T-helper 1 cell (primary cell): ENCODE measurements around the gene CCDC30.
"Not testable (repeated sequence)": the region's sequence is repeated elsewhere in the genome, so short reads cannot be mapped to it uniquely, and the experiment has no call there.

Experiments used
- DNase-seq, 5 donors: peaks; one replicate each; pipeline ENCODE4 v3.0.0-alpha.2; 2012 to 2020

The CCDC30 gene

DNA sequence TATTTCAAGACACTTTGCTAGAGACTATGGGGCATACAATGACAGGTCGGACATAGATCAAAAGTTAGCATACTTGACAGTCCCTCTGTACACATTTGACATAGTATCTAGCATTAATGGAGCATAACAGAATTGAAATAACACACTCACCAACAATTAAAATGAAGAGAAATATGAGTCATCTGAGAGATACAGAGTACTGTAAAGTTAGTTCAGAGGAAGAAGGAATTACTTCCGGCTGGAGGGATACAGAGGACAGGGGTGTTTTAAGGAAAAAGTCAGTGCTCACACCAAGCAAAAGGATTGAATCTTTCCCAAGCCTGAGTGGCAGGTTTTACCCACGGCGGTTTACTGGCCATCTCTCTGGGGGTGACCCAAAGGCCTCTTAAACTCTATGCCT is 9.7 kb upstream of the CCDC30 start:
- DNase-seq, result no peak

GRCh38 chr1:42454403-42454802 is 8.7 kb upstream of the CCDC30 start:
- no peak for DNase-seq

- peak; percentile 81 to 93 (median 88) for DNase-seq
These were observed 6.9 kb upstream of the CCDC30 start, which contains the start of the genes PPCS and ZMYND12 for GRCh38 chr1:42456010-42456753. TSS of gene PPCS (plus strand) at chr1:42456543. CDS start at chr1:42456566, 23 bp downstream. TSS of gene ZMYND12 (minus strand) at chr1:42456022. CDS start at chr1:42455997, 25 bp downstream.

DNA sequence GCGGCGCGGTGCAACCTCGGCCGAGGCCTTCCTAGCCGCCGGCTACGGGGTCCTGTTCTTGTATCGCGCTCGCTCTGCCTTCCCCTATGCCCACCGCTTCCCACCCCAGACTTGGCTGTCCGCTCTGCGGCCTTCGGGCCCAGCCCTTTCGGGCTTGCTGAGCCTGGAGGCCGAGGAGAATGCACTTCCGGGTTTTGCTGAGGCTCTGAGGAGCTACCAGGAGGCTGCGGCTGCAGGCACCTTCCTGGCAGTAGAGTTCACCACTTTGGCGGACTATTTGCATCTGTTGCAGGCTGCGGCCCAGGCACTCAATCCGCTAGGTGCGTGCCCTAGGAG is 6.4 kb upstream of the CCDC30 start:
- DNase-seq, result peak; percentile 25 to 81 (median 53)

GRCh38 chr1:42461196-42461595 is 1.9 kb upstream of the CCDC30 start:
- DNase-seq, result no peak

GRCh38 chr1:42463921-42464320 is 835 bp downstream of the CCDC30 start:
- no peak for DNase-seq

DNA sequence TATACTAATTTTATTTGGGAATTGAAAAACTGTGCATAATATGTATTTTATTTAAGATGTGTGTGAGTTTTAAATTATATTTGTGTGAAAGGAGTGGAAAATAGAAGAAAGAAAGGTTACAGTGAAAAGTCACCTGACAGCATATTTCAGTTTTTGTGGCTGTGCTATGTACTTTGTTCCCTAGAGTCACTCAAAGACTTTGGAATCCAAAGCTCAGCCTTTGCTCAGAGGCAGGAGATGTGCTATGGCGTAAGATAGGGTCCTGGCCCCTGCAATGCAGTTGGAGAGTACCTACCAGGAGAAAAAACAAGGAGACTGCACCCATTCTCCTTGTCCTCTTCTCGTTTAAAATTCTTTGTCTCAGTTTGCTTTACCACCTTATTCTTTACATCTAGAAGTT is 2.9 kb downstream of the CCDC30 start:
- DNase-seq, result no peak

GRCh38 chr1:42469727-42470126 is 6.6 kb downstream of the CCDC30 start:
- DNase-seq, result no peak

- DNase-seq, result no peak
These were observed 13.5 kb downstream of the CCDC30 start for GRCh38 chr1:42476605-42477004.

DNA sequence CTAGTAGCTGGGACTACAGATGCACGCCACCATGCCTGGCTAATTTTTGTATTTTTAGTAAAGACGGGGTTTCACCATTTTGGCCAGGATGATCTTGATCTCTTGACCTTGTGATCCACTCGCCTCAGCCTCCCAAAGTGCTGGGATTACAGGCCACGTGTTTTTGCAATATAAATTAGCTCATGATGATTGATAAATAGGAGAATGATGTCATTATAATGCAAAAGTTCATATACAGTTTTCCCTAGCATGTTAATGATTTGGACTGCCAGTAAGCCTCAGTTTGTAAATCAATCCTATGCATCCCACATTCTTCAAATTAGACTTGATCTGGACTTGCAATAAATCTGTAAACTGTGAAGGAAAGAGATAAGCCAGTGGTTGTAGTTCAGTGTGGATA is 14.3 kb downstream of the CCDC30 start:
- DNase-seq, result not testable (repeated sequence)

DNA sequence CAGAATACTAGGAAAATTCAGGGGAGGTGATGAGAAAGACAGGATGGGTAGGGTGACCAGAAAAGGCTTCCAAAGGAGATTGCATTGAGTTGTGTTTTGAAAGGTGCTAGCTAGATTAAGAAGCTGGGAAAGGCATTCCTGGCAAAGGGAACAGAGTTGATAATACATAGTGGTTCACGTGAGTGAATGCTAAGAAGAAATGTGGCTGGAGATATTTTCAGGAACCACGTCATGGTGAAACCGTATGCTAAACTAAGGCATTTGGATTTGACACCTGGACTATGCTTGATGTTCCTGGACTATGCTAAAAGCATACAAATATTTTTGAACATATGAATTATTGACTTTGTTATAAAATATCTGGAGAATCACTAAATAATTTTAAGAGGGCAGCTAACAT is 14.7 kb downstream of the CCDC30 start:
- DNase-seq, result no peak

GRCh38 chr1:42479621-42480020 is 16.5 kb downstream of the CCDC30 start:
- no peak for DNase-seq

DNA sequence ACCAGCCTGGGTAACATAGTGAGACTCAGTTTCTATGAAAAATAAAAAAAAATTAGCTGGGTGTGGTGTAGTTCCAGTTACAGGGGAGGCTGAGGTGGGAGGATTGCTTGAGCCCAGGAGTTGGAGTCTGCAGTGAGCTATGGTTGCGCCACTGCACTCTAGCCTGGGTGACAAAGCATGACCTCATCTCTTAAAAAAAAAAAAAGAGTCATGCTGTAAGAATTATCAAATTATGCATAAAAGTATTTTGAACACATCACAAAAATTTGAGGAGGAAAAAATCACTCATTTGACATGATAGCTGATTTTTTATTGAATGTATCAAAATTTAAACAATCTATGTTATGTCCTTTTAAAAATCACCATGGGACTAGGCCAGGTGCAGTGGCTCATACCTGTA is 17.8 kb downstream of the CCDC30 start:
- DNase-seq, result no peak

DNA sequence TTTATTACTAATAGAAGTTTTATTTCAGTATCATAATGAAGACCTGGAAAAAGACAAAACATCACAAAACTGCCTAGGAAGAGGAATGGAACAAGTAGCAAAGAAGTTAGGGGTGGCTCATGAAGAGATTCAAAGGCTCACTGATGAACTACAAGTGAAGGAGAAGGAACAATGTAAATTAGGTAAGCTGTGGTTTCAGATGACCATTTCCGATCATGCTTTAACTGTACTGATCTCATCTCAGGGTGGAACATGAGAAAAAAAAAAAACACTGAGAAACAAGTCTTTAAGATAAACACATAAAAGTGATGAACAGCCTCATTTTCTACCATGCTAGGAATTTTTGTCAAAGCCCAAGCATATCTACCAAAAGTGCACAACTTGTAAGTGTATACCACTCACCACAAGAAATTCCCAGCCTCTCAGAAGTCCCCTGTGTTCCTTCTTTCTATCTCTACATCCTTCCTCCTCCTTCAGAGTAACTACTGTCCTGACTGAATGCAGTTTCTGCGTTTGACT is 19.6 kb downstream of the CCDC30 start:
- no peak for DNase-seq

GRCh38 chr1:42484382-42484781 is 21.3 kb downstream of the CCDC30 start:
- no peak for DNase-seq

- DNase-seq, result no peak
These were observed 27.2 kb downstream of the CCDC30 start for GRCh38 chr1:42490237-42490636.

- not testable (repeated sequence) for DNase-seq
These were observed 38.9 kb downstream of the CCDC30 start for GRCh38 chr1:42502031-42502430.

GRCh38 chr1:42504535-42505128 is 41.5 kb downstream of the CCDC30 start:
- DNase-seq, result no peak

GRCh38 chr1:42506576-42506975 is 43.5 kb downstream of the CCDC30 start:
- DNase-seq, result no peak

- DNase-seq, result not testable (repeated sequence)
These were observed 48.6 kb downstream of the CCDC30 start for GRCh38 chr1:42511581-42512155.

DNA sequence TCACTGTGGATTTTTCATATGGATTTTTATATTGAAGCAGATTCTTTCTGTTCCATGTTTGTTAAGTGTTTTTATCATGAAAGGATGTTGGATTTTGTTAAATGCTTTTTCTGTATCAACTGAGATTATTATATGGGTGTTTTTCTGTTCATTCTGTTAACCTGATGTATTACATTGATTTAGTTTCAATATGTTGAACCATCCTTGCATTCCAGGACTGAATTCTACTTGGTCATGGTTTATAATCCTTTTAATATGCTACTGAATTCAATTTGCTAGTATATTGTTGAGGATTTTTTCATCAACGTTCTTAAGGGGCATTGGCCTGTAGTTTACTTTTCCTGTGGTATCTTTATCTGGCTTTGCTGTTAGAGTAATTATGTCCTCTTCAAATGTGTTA is 55.8 kb downstream of the CCDC30 start:
- DNase-seq, result no peak

DNA sequence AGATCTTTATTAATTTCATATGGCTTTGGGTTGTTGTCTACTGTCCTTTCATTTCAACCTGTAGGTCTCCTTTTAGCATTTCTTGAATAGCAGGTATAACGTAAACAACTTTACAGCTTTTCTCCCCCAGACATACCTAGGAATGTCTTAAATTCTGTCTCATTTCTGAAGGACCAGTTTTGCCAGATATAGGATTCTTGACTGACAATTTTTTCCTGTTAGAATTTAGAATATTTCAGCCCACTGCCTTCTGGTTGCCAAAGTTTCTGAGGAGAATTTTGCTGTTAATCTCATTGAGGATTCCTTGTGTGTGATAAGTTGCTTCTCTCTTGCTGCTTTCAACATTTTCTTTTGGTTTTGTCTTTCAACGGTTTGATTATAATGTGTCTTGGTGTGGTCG is 60.1 kb downstream of the CCDC30 start:
- DNase-seq, result no peak

DNA sequence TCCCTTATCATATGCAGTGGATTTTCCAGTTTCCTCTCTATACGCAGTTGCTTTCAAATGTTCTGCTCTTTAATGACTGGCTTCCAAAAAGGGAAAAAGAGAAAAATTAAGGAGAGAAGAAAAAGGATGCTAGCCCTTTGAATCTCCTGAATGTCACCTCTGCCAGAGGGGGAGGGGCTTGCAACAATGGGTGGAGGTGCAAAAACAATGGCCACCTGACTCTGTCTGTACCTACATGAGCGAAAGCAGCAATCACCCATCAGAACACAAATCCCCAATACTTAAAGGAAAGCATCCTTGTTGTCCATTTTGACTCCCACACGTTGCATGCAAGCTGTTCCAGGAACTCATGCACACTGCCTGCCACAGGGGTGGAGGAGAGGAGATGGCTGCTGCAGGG is 61.2 kb downstream of the CCDC30 start:
- DNase-seq, result no peak

GRCh38 chr1:42529724-42530181 is 66.7 kb downstream of the CCDC30 start:
- peak in 1 of 5 donors; percentile 16 for DNase-seq
